GM12864 (cell line): Measurements from ENCODE around the gene MARCHF6.
"Not testable (repeated sequence)": the region's sequence is repeated elsewhere in the genome, so short reads cannot be mapped to it uniquely, and the experiment has no call there.

Experiments used
- DNase-seq: peaks from one replicate; pipeline ENCODE4 v3.0.0-alpha.2; 2011; ENCODE audit warnings: low read depth
- H3K4me3 ChIP-seq: 2 replicates; pipeline ENCODE4 v1.5.1; 2011; ENCODE audit warnings: mild to moderate bottlenecking, low read depth, low read length, control low read depth
- CTCF ChIP-seq: IDR thresholded peaks from 2 replicates; pipeline ENCODE4 v1.5.1; 2011; ENCODE audit warnings: low read depth, mild to moderate bottlenecking, moderate library complexity, low read length, control low read depth, inconsistent platforms; ENCODE audit errors: missing control alignments

MARCHF6 gene

GRCh38 chr5:10363519-10364185 lies 10.2 kb downstream of the MARCHF6 start:
- DNase-seq, result no peak
- no peak for TF ChIP-seq CTCF
- no peak overlapping the region for H3K4me3 ChIP-seq

GRCh38 chr5:10364186-10364689 lies 10.7 kb downstream of the MARCHF6 start:
- peak; percentile 44 for TF ChIP-seq CTCF
- no peak for DNase-seq
- no peak overlapping the region for H3K4me3 ChIP-seq

GRCh38 chr5:10365782-10366181 lies 12.3 kb downstream of the MARCHF6 start:
- TF ChIP-seq CTCF, result no peak
- DNase-seq, result no peak
- H3K4me3 ChIP-seq, result no peak overlapping the region

- no peak for TF ChIP-seq CTCF
- no peak overlapping the region for H3K4me3 ChIP-seq
- no peak for DNase-seq
Observed at GRCh38 chr5:10366310-10367272, 13.1 kb downstream of the MARCHF6 start.

- H3K4me3 ChIP-seq, result no peak overlapping the region
- no peak for DNase-seq
- TF ChIP-seq CTCF, result no peak
Observed at GRCh38 chr5:10367579-10367978, 14.1 kb downstream of the MARCHF6 start.

GRCh38 chr5:10370931-10371330 lies 17.4 kb downstream of the MARCHF6 start:
- TF ChIP-seq CTCF, result no peak
- DNase-seq, result no peak
- no peak overlapping the region for H3K4me3 ChIP-seq

- not testable (repeated sequence) for DNase-seq, H3K4me3 ChIP-seq
Observed at GRCh38 chr5:10371369-10371768, 17.9 kb downstream of the MARCHF6 start.
